ENCODE data around the gene PTPMT1.

The PTPMT1 gene

DNA sequence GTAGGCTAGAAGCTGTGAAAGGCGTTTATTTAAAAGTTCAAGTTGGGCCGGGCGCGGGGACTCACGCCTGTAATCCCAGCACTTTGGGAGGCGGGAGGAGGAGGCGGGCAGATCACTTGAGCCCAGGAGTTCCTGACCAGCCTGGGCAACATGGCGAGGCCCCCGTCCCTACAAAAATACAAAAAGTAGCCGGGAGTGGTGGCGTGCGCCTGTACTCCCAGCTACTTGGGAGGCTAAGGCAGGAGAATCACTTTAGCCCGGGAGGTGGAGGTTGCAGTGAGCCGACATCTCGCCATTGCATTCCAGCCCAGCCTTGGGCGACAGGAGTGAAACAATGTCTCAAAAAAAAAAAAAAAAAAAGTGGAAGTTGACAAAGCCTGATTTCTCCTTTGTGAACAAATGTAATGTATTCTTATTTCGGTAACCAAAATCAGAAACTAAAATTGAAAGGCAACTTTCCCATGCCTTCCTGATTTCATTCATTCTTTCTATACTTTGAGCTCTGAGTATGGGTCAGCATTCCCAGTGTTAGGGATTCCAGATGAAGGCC is 825 bp downstream of the PTPMT1 start:
- peak overlapping the region; percentile 84; the same call in 1 of the 2 replicates for H3K27ac ChIP-seq (ENCODE audit: low read depth, low read length)
- no peaks in the 10 kb centered on the region for H3K9me3 ChIP-seq (ENCODE audit: control insufficient read depth, insufficient read depth, low read depth, low read length)
- peaks cover 9% of the 10 kb centered on the region; the same call in 1 of the 2 replicates for H3K4me1 ChIP-seq (ENCODE audit: control insufficient read depth, insufficient read depth, low read length)
- peak overlapping the region; percentile 97 for H3K9ac ChIP-seq (ENCODE audit: low read length)
- peak overlapping the region; percentile 77 for H3K4me3 ChIP-seq (ENCODE audit: low read depth, low read length)
- H3K27me3 ChIP-seq (ENCODE audit: control insufficient read depth, insufficient read depth, low read length): no peaks in the 10 kb centered on the region
- peaks cover 27% of the 10 kb centered on the region for H3K36me3 ChIP-seq (ENCODE audit: control insufficient read depth, insufficient read depth, low read length)

DNA sequence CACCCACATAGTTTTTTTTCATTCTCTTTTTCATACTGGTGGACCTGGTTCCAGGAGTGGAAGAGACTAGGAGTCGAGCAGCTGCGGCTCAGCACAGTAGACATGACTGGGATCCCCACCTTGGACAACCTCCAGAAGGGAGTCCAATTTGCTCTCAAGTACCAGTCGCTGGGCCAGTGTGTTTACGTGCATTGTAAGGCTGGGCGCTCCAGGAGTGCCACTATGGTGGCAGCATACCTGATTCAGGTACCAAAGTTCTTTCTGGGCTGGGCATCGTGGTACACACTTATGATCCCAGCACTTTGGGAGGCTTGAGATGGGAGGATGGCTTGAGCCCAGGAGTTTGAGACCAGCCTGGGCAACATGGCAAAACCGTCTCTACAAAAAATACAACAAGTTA is 4.2 kb downstream of the PTPMT1 start:
- H3K4me1 ChIP-seq (ENCODE audit: control insufficient read depth, insufficient read depth, low read length): peaks cover 9% of the 10 kb centered on the region; the same call in 1 of the 2 replicates
- H3K9me3 ChIP-seq (ENCODE audit: control insufficient read depth, insufficient read depth, low read depth, low read length): no peaks in the 10 kb centered on the region
- no peaks in the 10 kb centered on the region for H3K27me3 ChIP-seq (ENCODE audit: control insufficient read depth, insufficient read depth, low read length)
- no peak overlapping the region for H3K4me3 ChIP-seq (ENCODE audit: low read depth, low read length)
- peaks cover 60% of the 10 kb centered on the region for H3K36me3 ChIP-seq (ENCODE audit: control insufficient read depth, insufficient read depth, low read length)
- no peak overlapping the region for H3K9ac ChIP-seq (ENCODE audit: low read length)
- no peak overlapping the region for H3K27ac ChIP-seq (ENCODE audit: low read depth, low read length)

GRCh38 chr11:47570651-47571356 is 5.4 kb downstream of the PTPMT1 start:
- H3K36me3 ChIP-seq (ENCODE audit: control insufficient read depth, insufficient read depth, low read length): peaks cover 69% of the 10 kb centered on the region
- no peaks in the 10 kb centered on the region for H3K27me3 ChIP-seq (ENCODE audit: control insufficient read depth, insufficient read depth, low read length)
- H3K27ac ChIP-seq (ENCODE audit: low read depth, low read length): no peak overlapping the region
- no peak overlapping the region for H3K4me3 ChIP-seq (ENCODE audit: low read depth, low read length)
- peaks cover 5% of the 10 kb centered on the region; the same call in 1 of the 2 replicates for H3K4me1 ChIP-seq (ENCODE audit: control insufficient read depth, insufficient read depth, low read length)
- H3K9ac ChIP-seq (ENCODE audit: low read length): no peak overlapping the region
- H3K9me3 ChIP-seq (ENCODE audit: control insufficient read depth, insufficient read depth, low read depth, low read length): no peaks in the 10 kb centered on the region

GRCh38 chr11:47571357-47571729 is 5.9 kb downstream of the PTPMT1 start:
- Histone ChIP-seq H3K4me1 (ENCODE audit: control insufficient read depth, insufficient read depth, low read length) (peaks cover 4% of the 10 kb centered on the region; the same call in 1 of the 2 replicates), H3K27ac (ENCODE audit: low read depth, low read length) (no peak overlapping the region), H3K9ac (ENCODE audit: low read length) (no peak overlapping the region), H3K27me3 (ENCODE audit: control insufficient read depth, insufficient read depth, low read length) (no peaks in the 10 kb centered on the region), H3K9me3 (ENCODE audit: control insufficient read depth, insufficient read depth, low read depth, low read length) (no peaks in the 10 kb centered on the region), H3K4me3 (ENCODE audit: low read depth, low read length) (no peak overlapping the region), H3K36me3 (ENCODE audit: control insufficient read depth, insufficient read depth, low read length) (peaks cover 70% of the 10 kb centered on the region)

- no peaks in the 10 kb centered on the region for H3K27me3 ChIP-seq (ENCODE audit: control insufficient read depth, insufficient read depth, low read length)
- no peaks in the 10 kb centered on the region for H3K9me3 ChIP-seq (ENCODE audit: control insufficient read depth, insufficient read depth, low read depth, low read length)
- H3K4me1 ChIP-seq (ENCODE audit: control insufficient read depth, insufficient read depth, low read length): no peaks in the 10 kb centered on the region
- no peak overlapping the region for H3K4me3 ChIP-seq (ENCODE audit: low read depth, low read length)
- no peak overlapping the region for H3K9ac ChIP-seq (ENCODE audit: low read length)
- H3K36me3 ChIP-seq (ENCODE audit: control insufficient read depth, insufficient read depth, low read length): peaks cover 72% of the 10 kb centered on the region
- H3K27ac ChIP-seq (ENCODE audit: low read depth, low read length): no peak overlapping the region
These were observed 6.5 kb downstream of the PTPMT1 start for GRCh38 chr11:47571895-47572294.

DNA sequence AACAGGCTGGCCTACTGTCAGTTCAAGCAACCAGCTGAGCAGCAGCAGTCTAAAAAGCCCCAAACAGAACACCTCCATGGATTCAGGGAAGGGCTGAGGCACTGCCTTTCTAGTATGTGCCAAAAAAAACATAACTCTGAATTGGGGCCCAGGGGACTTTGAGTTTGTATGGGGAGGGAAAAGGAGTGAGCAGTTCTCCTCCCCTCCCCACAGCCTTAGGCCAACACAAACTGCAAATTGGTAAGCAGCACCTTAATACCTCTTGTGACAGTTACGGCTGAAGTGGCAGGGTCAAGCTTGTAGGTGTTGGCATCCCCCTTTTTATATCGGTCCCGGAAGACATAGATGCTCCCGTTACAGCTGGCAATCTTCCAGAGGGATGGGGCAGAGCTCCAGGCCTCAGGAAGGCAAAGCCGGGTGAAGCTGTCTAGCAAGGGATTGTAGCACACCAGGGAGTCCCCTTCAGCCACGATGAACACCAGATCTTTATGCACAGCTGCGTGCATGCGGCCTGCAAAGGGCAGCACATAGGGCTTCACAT is 7.4 kb downstream of the PTPMT1 start:
- H3K36me3 ChIP-seq (ENCODE audit: control insufficient read depth, insufficient read depth, low read length): peaks cover 76% of the 10 kb centered on the region
- no peaks in the 10 kb centered on the region for H3K9me3 ChIP-seq (ENCODE audit: control insufficient read depth, insufficient read depth, low read depth, low read length)
- no peak overlapping the region for H3K9ac ChIP-seq (ENCODE audit: low read length)
- H3K4me3 ChIP-seq (ENCODE audit: low read depth, low read length): no peak overlapping the region
- no peaks in the 10 kb centered on the region for H3K27me3 ChIP-seq (ENCODE audit: control insufficient read depth, insufficient read depth, low read length)
- H3K27ac ChIP-seq (ENCODE audit: low read depth, low read length): no peak overlapping the region
- H3K4me1 ChIP-seq (ENCODE audit: control insufficient read depth, insufficient read depth, low read length): peaks cover 1% of the 10 kb centered on the region

- H3K9ac ChIP-seq (ENCODE audit: low read length): no peak overlapping the region
- H3K36me3 ChIP-seq (ENCODE audit: control insufficient read depth, insufficient read depth, low read length): peaks cover 75% of the 10 kb centered on the region
- no peaks in the 10 kb centered on the region for H3K27me3 ChIP-seq (ENCODE audit: control insufficient read depth, insufficient read depth, low read length)
- H3K4me1 ChIP-seq (ENCODE audit: control insufficient read depth, insufficient read depth, low read length): peaks cover 4% of the 10 kb centered on the region
- H3K4me3 ChIP-seq (ENCODE audit: low read depth, low read length): no peak overlapping the region
- H3K27ac ChIP-seq (ENCODE audit: low read depth, low read length): no peak overlapping the region
- no peaks in the 10 kb centered on the region for H3K9me3 ChIP-seq (ENCODE audit: control insufficient read depth, insufficient read depth, low read depth, low read length)
These were observed 7.9 kb downstream of the PTPMT1 start for GRCh38 chr11:47573321-47573720.

DNA sequence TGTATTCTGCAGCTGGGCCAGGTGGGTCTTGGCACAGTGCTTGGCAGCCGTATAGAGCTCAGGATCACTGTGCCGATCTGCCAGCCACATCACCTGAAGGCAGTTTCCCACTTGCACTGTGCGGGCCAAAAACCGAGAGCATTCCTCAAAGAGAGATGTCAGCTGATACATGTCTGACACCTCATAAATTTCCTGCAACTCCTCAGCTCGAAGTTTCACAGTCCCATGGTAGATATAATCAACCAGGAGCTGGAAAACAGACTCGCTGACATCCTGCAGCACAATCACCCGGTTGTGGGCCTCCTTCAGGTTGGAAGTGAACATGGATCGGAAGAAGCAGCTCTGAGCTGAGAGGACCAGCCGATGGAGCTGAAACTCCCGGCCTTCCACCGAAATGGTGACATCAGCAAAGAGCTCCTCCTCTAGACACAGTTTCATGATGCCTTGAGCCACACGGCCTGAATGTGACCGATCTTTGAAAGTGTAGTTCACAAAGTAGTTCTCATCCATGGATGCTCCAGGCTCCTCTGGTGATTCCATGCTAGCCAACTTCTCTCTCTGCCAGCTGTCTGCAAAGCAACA is 12.2 kb downstream of the PTPMT1 start:
- Histone ChIP-seq H3K27ac (ENCODE audit: low read depth, low read length) (no peak overlapping the region), H3K4me3 (ENCODE audit: low read depth, low read length) (peak overlapping the region; percentile 99), H3K27me3 (ENCODE audit: control insufficient read depth, insufficient read depth, low read length) (no peaks in the 10 kb centered on the region), H3K9ac (ENCODE audit: low read length) (no peak overlapping the region), H3K36me3 (ENCODE audit: control insufficient read depth, insufficient read depth, low read length) (peaks cover 64% of the 10 kb centered on the region), H3K4me1 (ENCODE audit: control insufficient read depth, insufficient read depth, low read length) (peaks cover 9% of the 10 kb centered on the region), H3K9me3 (ENCODE audit: control insufficient read depth, insufficient read depth, low read depth, low read length) (no peaks in the 10 kb centered on the region)

DNA sequence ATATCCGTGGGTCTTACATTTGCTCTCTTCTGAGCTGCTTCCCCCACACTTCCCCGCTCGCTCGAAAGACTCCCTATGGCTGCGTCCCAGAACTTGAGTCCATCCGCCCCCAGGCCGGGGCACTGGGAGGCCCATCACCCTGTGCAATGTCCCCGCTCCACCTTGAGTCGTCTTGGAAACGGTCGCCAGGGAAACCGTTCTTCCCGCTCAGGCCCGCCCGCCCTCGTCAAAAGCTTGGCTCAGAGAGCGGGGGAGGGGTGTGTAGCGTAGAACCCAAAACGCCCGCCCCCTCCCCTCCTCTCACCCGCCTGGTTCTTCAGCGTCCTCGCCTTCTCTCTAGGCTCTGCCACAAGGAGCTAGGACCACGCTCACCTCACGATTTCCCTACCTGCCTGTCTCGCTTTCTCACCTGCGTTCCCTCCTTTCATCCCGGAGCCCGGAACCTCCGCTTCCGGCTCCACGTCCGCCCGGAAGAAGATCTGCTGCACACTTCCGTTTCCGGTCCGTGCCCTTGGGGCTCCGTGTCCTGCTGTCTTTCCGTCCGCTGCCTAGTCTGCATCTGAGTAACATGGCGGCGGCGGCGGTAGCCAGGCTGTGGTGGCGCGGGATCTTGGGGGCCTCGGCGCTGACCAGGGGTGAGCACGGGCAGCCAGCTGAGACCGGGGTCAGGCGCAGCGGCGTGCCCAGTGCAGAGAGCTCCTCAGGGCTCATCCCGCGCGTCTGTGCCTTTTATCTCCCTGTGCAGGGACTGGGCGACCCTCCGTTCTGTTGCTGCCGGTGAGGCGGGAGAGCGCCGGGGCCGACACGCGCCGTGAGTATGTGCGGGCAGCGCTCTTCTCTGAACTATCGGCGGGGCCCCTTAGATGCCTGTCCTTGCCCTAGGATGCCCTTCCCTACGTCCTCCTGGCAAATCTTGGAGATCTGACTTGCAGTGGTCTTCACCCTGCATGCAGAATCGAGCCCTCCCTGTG is 13.4 kb downstream of the PTPMT1 start, which contains the start of the genes KBTBD4 and NDUFS3:
Gene KBTBD4, minus strand, starts transcription at position 447 of the 971 bp plus-strand sequence. Its CDS starts 19 bp downstream, at position 428.
Gene NDUFS3, plus strand, starts transcription at position 551 of the 971 bp plus-strand sequence. Its CDS starts 18 bp downstream, at position 569.
- Histone ChIP-seq H3K27me3 (ENCODE audit: control insufficient read depth, insufficient read depth, low read length) (no peaks in the 10 kb centered on the region), H3K4me1 (ENCODE audit: control insufficient read depth, insufficient read depth, low read length) (peaks cover 9% of the 10 kb centered on the region), H3K9ac (ENCODE audit: low read length) (peak within 1 kb of the TSS; percentile 98), H3K9me3 (ENCODE audit: control insufficient read depth, insufficient read depth, low read depth, low read length) (no peaks in the 10 kb centered on the region), H3K4me3 (ENCODE audit: low read depth, low read length) (peak within 1 kb of the TSS; percentile 99), H3K36me3 (ENCODE audit: control insufficient read depth, insufficient read depth, low read length) (peaks cover 64% of the 10 kb centered on the region), H3K27ac (ENCODE audit: low read depth, low read length) (peak within 1 kb of the TSS; percentile 85)

DNA sequence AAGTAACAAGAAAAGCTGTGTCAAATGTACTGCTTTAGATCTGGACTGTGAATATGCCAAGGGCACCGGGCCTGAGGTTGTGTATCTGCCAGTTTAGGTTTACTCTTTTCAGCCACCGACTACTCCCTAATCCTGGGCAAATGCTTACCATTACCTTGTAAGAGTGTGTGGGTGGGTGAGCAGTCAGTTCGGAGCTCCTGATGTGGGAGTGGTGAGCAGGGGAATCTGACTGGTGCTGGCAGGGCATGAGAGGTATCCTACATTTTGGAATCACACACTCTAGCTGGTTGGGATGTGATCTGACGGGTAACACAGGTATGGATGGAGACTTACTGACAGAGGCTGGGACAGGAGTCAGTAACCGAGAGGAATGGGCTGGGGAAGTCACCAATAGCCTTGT is 18.4 kb downstream of the PTPMT1 start:
- Histone ChIP-seq H3K4me1 (ENCODE audit: control insufficient read depth, insufficient read depth, low read length) (peaks cover 6% of the 10 kb centered on the region; the same call in 1 of the 2 replicates), H3K9me3 (ENCODE audit: control insufficient read depth, insufficient read depth, low read depth, low read length) (no peaks in the 10 kb centered on the region), H3K27me3 (ENCODE audit: control insufficient read depth, insufficient read depth, low read length) (no peaks in the 10 kb centered on the region), H3K4me3 (ENCODE audit: low read depth, low read length) (no peak overlapping the region), H3K9ac (ENCODE audit: low read length) (no peak overlapping the region), H3K27ac (ENCODE audit: low read depth, low read length) (no peak overlapping the region), H3K36me3 (ENCODE audit: control insufficient read depth, insufficient read depth, low read length) (peaks cover 48% of the 10 kb centered on the region)

Measured in HUES6 (cell line).